HEK293 (cell line): Measurements from ENCODE around the gene C3orf20.

ENCODE experiments used
- CTCF ChIA-PET: fragments of 350-600 bp; formaldehyde crosslinking; extraction: SDS; loops from one replicate; lab custom pipeline; 2021; ENCODE audit warnings: antibody characterized with exemption; lab: Yijun Ruan, JAX
- POLR2A ChIA-PET: fragments of 300-600 bp; formaldehyde crosslinking; extraction: SDS; loops from one replicate; lab custom pipeline; 2020; ENCODE audit warnings: antibody characterized with exemption, inconsistent platforms; lab: Yijun Ruan, JAX
- H3K27ac ChIP-seq: fragments of 200-500 bp; sonication (Bioruptor generic); 2 replicates; pipeline ENCODE4 v1.5.1; 2014; ENCODE audit warnings: low read depth, low read length, control low read depth, inconsistent platforms; ENCODE audit errors: extremely low read depth
- H3K36me3 ChIP-seq, 2 experiments: fragments of 200-500 bp in 1 of 2; sonication (Bioruptor generic) in 1 of 2; 1 replicate in 1 of 2; 2 replicates in 1 of 2; pipeline ENCODE4 v1.5.1; 2014 to 2017; ENCODE audit warnings: inconsistent platforms in 2 of 2, low read length in 2 of 2; ENCODE audit not compliant: control insufficient read depth in 2 of 2, insufficient read depth in 1 of 2
- H3K4me1 ChIP-seq: fragments of 200-500 bp; sonication (Bioruptor generic); 2 replicates; pipeline ENCODE4 v1.5.1; 2014; ENCODE audit warnings: mild to moderate bottlenecking, low read length, inconsistent platforms; ENCODE audit not compliant: control insufficient read depth, insufficient read depth
- H3K4me3 ChIP-seq: 2 replicates; pipeline ENCODE4 v1.5.1; 2011; ENCODE audit warnings: low read depth, mild to moderate bottlenecking, control low read depth, low read length, moderate library complexity
- H3K9me3 ChIP-seq: fragments of 200-500 bp; sonication (Bioruptor generic); 2 replicates; pipeline ENCODE4 v1.5.1; 2014; ENCODE audit warnings: low read depth, low read length, inconsistent platforms; ENCODE audit not compliant: control insufficient read depth, insufficient read depth
- GLIS1 ChIP-seq: fragments of 450-650 bp; formaldehyde crosslinking; IDR thresholded peaks from 2 replicates; pipeline ENCODE4 v1.5.1; 2016; ENCODE audit warnings: missing biosample characterization, missing genetic modification characterization
- REST ChIP-seq: fragments of 450-650 bp; formaldehyde crosslinking; IDR thresholded peaks from 2 replicates; pipeline ENCODE4 v1.5.1; 2016; ENCODE audit warnings: missing biosample characterization, missing genetic modification characterization
- ZBTB21 ChIP-seq: fragments of 450-650 bp; formaldehyde crosslinking; IDR thresholded peaks from 2 replicates; pipeline ENCODE4 v1.5.1; 2017; ENCODE audit warnings: missing biosample characterization, missing genetic modification characterization
- ZEB2 ChIP-seq: fragments of 450-650 bp; formaldehyde crosslinking; IDR thresholded peaks from 2 replicates; pipeline ENCODE4 v1.5.1; 2016; ENCODE audit warnings: missing biosample characterization, missing genetic modification characterization
- ZNF112 ChIP-seq: fragments of 450-650 bp; formaldehyde crosslinking; IDR thresholded peaks from 2 replicates; pipeline ENCODE4 v1.5.0; 2017; ENCODE audit warnings: missing biosample characterization, missing genetic modification characterization
- ZNF146 ChIP-seq: fragments of 450-650 bp; formaldehyde crosslinking; IDR thresholded peaks from 2 replicates; pipeline ENCODE4 v1.5.1; 2016; ENCODE audit warnings: missing biosample characterization, missing genetic modification characterization
- ZNF157 ChIP-seq: fragments of 450-650 bp; formaldehyde crosslinking; IDR thresholded peaks from 2 replicates; pipeline ENCODE4 v1.5.1; 2016; ENCODE audit warnings: missing biosample characterization, missing genetic modification characterization
- ZNF223 ChIP-seq: fragments of 450-650 bp; formaldehyde crosslinking; IDR thresholded peaks from 2 replicates; pipeline ENCODE4 v1.5.1; 2016; ENCODE audit warnings: missing biosample characterization, missing genetic modification characterization
- ZNF426 ChIP-seq: fragments of 450-650 bp; formaldehyde crosslinking; IDR thresholded peaks from 2 replicates; pipeline ENCODE4 v1.5.1; 2017; ENCODE audit warnings: missing biosample characterization, missing genetic modification characterization, mild to moderate bottlenecking, inconsistent platforms, moderate library complexity
- ZNF692 ChIP-seq: fragments of 450-650 bp; formaldehyde crosslinking; IDR thresholded peaks from 2 replicates; pipeline ENCODE4 v1.5.1; 2016; ENCODE audit warnings: missing biosample characterization, missing genetic modification characterization
- ZNF701 ChIP-seq: fragments of 450-650 bp; formaldehyde crosslinking; IDR thresholded peaks from 2 replicates; pipeline ENCODE4 v1.5.1; 2016; ENCODE audit warnings: missing biosample characterization, missing genetic modification characterization
- ZNF76 ChIP-seq: fragments of 450-650 bp; formaldehyde crosslinking; IDR thresholded peaks from 2 replicates; pipeline ENCODE4; 2016; ENCODE audit warnings: low read depth, missing biosample characterization, missing genetic modification characterization, borderline replicate concordance
- TF ChIP-seq, protein P1 (sequence below): fragments of 450-650 bp; formaldehyde crosslinking; IDR thresholded peaks from 2 replicates; pipeline ENCODE4 v1.5.1; 2016; ENCODE audit warnings: missing biosample characterization, missing genetic modification characterization
- TF ChIP-seq, protein P2 (sequence below): fragments of 450-650 bp; formaldehyde crosslinking; IDR thresholded peaks from 2 replicates; pipeline ENCODE4 v1.5.0; 2017; ENCODE audit warnings: missing biosample characterization, missing genetic modification characterization, borderline replicate concordance
- TF ChIP-seq, protein P3 (sequence below): fragments of 450-650 bp; formaldehyde crosslinking; IDR thresholded peaks from 2 replicates; pipeline ENCODE4 v1.5.1; 2016; ENCODE audit warnings: missing biosample characterization, missing genetic modification characterization, low read depth
- TF ChIP-seq, protein P4 (sequence below): fragments of 450-650 bp; formaldehyde crosslinking; IDR thresholded peaks from 2 replicates; pipeline ENCODE4 v1.5.1; 2017; ENCODE audit warnings: missing biosample characterization, missing genetic modification characterization

Gene C3orf20

DNA sequence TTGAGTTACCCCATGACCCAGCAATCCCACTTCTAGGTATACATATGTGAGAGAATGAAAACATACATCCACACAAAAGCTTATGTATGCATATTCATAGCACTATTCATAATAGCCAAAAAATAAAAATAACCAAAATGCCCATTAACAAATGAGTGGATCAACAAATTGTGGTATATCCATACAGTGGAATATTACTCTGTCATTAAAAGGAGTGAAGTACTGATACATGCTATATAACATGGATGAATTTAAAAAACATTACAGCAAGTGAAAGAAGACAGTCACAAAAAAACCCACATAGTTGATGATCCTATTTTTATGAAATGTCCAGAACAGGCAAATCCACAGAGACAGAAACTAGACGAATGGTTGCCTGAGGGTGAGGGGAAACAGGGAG is 5.2 kb downstream of the C3orf20 start:
- Histone ChIP-seq H3K9me3 (no peaks in the 10 kb centered on the region), H3K36me3 (peaks cover 0 to 12% of the 10 kb centered on the region in 2 experiments; a peak in 1 of 3 replicates), H3K4me3 (no peak overlapping the region), H3K4me1 (no peaks in the 10 kb centered on the region), H3K27ac (no peak overlapping the region)
- POLR2A ChIA-PET: no interaction called here
- TF ChIP-seq ZEB2 (no peak), ZNF146 (peak; percentile 91), ZNF76 (tag by site-specific recombination) (no peak), GLIS1 (tag by site-specific recombination) (no peak), ZNF701 (tag by site-specific recombination) (no peak), ZNF112 (tag by site-specific recombination) (no peak), ZNF692 (no peak), ZBTB21 (tag by site-specific recombination) (no peak), ZNF426 (tag by site-specific recombination) (no peak), REST (no peak)
- TF ChIP-seq, protein P1, sequence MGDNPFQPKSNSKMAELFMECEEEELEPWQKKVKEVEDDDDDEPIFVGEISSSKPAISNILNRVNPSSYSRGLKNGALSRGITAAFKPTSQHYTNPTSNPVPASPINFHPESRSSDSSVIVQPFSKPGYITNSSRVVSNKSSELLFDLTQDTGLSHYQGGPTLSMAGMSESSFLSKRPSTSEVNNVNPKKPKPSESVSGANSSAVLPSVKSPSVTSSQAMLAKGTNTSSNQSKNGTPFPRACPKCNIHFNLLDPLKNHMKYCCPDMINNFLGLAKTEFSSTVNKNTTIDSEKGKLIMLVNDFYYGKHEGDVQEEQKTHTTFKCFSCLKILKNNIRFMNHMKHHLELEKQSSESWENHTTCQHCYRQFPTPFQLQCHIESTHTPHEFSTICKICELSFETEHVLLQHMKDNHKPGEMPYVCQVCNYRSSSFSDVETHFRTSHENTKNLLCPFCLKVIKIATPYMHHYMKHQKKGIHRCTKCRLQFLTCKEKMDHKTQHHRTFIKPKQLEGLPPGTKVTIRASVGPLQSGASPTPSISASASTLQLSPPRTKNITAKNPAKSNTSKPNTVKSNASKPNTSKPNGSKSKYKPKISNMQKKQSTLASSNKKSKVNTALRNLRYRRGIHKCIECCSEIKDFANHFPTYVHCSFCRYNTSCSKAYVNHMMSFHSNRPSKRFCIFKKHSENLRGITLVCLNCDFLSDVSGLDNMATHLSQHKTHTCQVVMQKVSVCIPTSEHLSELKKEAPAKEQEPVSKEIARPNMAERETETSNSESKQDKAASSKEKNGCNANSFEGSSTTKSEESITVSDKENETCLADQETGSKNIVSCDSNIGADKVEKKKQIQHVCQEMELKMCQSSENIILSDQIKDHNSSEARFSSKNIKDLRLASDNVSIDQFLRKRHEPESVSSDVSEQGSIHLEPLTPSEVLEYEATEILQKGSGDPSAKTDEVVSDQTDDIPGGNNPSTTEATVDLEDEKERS (tag by site-specific recombination): 0 out of 2 replicates have a peak, but pooled peaks have one; percentile 38
- TF ChIP-seq, protein P2, sequence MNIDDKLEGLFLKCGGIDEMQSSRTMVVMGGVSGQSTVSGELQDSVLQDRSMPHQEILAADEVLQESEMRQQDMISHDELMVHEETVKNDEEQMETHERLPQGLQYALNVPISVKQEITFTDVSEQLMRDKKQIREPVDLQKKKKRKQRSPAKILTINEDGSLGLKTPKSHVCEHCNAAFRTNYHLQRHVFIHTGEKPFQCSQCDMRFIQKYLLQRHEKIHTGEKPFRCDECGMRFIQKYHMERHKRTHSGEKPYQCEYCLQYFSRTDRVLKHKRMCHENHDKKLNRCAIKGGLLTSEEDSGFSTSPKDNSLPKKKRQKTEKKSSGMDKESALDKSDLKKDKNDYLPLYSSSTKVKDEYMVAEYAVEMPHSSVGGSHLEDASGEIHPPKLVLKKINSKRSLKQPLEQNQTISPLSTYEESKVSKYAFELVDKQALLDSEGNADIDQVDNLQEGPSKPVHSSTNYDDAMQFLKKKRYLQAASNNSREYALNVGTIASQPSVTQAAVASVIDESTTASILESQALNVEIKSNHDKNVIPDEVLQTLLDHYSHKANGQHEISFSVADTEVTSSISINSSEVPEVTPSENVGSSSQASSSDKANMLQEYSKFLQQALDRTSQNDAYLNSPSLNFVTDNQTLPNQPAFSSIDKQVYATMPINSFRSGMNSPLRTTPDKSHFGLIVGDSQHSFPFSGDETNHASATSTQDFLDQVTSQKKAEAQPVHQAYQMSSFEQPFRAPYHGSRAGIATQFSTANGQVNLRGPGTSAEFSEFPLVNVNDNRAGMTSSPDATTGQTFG (tag by site-specific recombination): no peak
- CTCF ChIA-PET: no interaction called here

GRCh38 chr3:14680716-14681115 is 5.8 kb downstream of the C3orf20 start:
- Histone ChIP-seq H3K4me3 (no peak overlapping the region), H3K36me3 (peaks cover 0 to 10% of the 10 kb centered on the region in 2 experiments; a peak in 1 of 3 replicates), H3K9me3 (no peaks in the 10 kb centered on the region), H3K4me1 (no peaks in the 10 kb centered on the region), H3K27ac (no peak overlapping the region)
- ChIA-PET CTCF (interaction anchor here (0.6 kb wide), 1 partner anchor 135 kb away, joined by 3 read pairs; no protein-coding TSS in a partner anchor), POLR2A (no interaction called here)
- TF ChIP-seq, protein P3, sequence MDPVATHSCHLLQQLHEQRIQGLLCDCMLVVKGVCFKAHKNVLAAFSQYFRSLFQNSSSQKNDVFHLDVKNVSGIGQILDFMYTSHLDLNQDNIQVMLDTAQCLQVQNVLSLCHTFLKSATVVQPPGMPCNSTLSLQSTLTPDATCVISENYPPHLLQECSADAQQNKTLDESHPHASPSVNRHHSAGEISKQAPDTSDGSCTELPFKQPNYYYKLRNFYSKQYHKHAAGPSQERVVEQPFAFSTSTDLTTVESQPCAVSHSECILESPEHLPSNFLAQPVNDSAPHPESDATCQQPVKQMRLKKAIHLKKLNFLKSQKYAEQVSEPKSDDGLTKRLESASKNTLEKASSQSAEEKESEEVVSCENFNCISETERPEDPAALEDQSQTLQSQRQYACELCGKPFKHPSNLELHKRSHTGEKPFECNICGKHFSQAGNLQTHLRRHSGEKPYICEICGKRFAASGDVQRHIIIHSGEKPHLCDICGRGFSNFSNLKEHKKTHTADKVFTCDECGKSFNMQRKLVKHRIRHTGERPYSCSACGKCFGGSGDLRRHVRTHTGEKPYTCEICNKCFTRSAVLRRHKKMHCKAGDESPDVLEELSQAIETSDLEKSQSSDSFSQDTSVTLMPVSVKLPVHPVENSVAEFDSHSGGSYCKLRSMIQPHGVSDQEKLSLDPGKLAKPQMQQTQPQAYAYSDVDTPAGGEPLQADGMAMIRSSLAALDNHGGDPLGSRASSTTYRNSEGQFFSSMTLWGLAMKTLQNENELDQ (tag by site-specific recombination): no peak
- TF ChIP-seq ZNF223 (tag by site-specific recombination) (no peak), ZNF157 (tag by site-specific recombination) (no peak), ZNF426 (tag by site-specific recombination) (no peak)
- TF ChIP-seq, protein P4, sequence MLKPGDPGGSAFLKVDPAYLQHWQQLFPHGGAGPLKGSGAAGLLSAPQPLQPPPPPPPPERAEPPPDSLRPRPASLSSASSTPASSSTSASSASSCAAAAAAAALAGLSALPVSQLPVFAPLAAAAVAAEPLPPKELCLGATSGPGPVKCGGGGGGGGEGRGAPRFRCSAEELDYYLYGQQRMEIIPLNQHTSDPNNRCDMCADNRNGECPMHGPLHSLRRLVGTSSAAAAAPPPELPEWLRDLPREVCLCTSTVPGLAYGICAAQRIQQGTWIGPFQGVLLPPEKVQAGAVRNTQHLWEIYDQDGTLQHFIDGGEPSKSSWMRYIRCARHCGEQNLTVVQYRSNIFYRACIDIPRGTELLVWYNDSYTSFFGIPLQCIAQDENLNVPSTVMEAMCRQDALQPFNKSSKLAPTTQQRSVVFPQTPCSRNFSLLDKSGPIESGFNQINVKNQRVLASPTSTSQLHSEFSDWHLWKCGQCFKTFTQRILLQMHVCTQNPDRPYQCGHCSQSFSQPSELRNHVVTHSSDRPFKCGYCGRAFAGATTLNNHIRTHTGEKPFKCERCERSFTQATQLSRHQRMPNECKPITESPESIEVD (tag by site-specific recombination): no peak
